Measurements from ENCODE around the gene FLNA.
A peak's percentile ranks its signal among the peaks of the same experiment; 100 is the strongest.
"Not testable (repeated sequence)": the region's sequence is repeated elsewhere in the genome, so short reads cannot be mapped to it uniquely, and the experiment has no call there.

The FLNA gene

DNA sequence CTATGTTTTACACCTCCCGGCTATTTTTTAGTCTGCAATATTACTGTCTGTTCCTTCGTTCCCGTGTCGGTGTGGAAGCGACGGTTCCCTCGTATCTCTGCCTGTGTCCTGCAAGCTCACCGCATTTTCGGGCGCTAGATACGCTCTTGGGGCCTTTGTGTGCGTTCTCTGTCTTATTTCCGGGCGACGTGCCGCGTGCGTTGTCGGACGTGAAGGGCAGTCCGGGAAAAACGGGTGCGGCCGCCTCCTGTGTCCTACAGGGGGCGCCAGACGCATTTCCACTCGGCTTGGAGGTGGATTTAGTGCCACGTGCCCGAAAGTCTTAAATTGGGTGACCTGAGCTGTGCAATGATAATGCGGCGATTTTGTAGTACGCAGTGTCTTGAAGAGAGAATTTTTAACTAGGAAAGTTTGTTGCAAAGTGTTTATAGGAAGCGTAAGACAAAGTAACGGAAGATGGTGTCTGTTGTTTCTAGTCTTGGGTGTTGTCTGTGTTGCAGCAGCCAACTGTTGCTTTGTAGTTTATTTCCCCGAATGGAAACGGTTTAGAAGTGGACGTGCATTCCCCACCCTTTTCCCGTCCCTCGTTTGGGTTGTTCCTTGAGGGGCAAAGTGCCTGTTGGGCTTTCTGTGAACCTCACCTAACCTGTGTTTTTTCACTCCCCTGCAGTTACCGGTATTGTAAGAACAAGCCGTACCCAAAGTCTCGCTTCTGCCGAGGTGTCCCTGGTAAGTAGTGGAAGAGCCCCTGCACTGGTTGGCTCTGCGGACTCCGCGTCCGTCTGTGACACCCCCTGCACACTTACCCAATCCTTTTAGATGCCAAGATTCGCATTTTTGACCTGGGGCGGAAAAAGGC, 24.5 kb upstream of the FLNA start:
- DNase-seq (ENCODE audit: low read depth in 3 of 3) = peak in 2 of 3 donors; percentile 63 to 68

DNA sequence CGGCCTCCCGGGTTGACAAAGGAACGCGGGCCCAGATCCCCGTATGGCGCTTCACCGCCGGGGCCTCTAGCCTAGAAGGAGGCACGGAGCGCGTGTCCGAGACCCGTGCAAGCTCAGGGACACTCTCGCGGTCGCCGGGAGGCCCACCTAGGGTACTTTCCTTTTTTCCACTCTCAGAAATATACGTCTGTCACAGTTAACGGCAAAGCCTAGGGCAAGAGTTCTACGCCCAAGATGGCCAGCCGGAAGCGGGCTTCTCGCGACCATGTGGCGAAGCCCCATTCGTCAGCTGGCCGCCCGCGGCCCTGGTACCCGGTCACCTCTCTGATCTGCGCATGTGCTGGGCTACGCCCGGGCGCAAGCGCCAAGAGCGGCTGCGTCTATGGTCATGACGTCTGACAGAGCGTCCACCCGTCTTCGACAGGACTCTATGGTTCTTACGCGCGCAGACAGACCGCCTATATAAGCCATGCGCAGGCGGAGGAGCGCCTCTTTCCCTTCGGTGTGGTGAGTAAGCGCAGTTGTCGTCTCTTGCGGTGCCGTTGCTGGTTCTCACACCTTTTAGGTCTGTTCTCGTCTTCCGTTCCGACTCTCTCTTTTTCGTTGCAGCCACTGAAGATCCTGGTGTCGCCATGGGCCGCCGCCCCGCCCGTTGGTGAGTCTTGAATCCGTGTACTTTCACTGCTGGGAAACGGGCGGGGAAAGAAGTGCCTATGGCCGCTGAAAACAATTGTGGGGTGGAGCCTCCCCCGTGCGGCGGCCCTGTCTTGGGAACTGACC, 23.6 kb upstream of the FLNA start, which contains the start of gene RPL10:
RPL10 (plus strand) TSS at position 490 of the 780 bp plus-strand sequence; CDS start at position 633, 143 bp downstream.
- peak; percentile 74 to 89 (median 75) for DNase-seq (ENCODE audit: low read depth in 3 of 3)

DNA sequence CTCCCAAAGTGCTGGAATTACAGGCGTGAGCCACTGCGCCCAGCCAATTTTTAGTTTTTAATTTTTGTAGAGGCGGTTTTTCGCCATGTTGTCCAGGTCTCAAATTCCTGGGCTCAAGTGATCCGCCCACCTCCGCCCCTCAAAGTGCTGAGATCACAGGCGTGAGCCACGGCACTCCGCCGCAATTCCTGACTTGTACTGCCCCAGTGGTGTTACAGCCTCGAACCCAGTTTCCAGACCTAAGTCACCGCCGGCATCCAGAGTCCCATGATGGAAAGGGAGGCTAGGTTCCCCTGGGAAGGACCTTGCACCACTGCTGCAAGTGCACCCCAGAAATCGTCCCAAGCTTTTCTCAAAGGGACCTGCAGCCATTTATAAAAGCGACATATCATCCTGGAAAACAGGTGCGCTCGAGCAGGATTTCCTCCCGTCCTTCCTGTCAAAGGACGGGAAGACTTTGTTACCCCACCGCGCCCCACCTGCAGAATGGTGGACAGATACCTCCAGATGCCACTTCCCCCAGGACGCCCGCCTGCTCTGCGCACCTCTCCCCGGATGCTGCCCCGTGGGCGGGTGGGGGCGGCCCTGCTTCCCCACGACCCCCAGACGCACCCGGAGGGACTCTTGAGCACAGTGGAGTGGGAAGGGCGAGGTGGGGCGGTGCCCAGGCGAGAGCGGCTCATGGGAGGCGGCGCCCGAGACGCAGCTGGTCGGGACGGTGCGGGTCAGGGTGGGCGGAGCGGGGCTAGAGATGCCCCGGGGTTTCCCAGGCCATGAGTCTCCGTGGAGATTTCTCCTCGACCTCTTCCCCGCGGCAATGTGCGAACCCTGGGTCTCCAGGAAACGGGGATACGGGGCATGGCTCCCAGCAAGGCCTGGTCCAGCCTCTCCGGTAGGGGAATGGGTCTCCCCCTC, 22.8 kb upstream of the FLNA start:
- no peak for DNase-seq (ENCODE audit: low read depth in 3 of 3)

DNA sequence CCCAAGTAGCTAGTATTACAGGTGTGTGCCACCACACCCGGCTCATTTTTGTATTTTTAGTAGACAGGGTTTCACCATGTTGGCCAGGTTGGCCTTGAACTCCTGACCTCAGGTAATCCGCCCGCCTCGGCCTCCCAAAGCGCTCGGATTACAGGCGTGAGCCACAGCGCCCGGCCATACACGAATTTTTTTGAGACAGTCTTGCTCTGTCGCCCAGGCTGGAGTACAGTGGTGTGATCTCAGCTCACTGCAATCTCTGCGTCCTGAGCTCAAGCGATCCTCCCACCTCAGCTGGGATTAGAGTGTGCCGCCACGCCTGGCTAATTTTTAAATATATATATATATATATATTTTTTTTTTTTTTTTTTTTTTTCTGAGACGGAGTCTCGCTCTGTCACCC, 21.9 kb upstream of the FLNA start:
- DNase-seq (ENCODE audit: low read depth in 3 of 3) = not testable (repeated sequence)

DNA sequence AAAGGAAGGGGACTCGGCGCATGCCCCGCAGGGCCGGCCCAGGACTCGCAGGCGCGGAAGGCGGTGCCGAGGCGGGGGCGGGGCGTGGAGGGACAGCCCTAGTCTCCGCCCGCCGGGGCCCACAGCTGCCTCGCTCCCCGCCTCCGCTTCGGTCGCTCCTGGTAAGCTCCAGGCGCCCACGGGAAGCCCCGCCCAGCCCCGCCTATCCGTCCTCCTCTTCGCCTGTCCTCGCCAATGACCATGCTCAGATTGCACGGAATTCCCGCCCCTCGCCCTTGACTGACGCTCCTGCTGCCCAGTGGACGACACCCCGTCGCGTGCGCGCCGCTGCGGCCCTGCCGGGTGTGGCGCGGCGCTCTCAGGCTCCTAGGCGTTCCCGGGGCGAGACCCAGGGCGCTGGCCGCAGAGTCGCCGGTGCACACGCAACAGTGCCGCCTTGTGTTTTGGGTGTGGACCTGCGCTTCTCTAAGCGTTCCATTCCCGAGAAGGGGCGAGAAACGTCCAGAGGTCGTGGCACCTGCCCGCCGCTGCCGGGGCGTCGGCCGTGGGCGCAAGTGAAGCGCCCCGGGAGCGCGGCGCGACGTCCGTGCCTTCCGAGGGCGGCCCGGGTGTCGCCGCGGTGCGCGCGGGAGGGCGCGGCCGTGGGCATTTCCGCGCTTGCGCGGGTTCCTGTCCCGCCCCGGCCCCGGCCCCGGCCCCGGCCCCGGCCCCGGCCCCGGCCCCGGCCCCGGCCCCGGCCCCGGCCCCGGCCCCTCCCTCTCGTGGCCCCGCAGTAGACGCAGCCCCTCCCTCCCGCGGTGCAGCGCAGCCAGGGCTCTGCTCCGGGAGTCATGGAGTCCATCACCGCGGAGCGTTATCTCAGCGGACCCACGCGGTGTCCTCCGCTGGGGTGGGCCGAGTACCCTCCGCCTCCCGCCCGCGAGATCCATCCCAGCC, 15.6 kb upstream of the FLNA start:
- not testable (repeated sequence) for DNase-seq (ENCODE audit: low read depth in 3 of 3)

DNA sequence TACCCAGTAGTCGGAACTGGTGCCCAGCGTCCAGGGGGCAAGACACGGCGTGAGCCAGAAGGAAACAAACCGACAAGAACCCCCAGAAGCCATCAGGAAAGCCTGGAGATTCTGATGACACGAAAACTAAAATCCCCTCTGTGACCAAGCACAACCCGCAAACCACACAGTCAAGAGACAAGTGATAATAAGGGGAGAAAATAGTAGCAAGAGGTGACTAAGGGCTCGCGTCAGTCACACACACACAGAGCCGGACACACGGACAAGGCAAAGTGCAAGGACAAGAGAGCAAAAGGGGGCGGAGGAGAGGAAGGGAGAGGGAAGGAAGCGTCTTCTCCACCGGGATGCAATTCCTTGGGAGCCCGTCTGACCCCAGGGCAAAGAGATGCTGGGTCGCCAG, 14.2 kb upstream of the FLNA start:
- DNase-seq (ENCODE audit: low read depth in 3 of 3) = not testable (repeated sequence)

DNA sequence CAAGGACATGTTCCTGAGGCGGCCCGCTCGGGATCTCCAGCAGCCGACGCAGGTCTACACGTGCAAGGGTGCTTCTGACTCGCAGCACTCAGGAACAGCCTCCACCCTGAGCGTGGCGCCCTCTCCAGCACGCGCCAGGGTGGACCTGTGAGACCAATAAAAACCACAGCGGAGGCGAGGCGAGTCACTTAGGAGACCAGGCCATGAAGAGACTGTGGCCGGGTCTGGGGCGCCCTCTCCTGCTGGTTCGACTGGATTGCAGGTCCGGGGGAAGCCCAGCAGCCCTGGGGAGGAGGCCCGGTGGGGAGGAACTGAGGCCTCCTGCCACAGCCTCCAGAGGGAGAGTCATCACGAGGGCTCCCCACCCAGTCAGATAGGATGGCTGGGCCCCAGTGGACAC, 13.7 kb upstream of the FLNA start:
- DNase-seq (ENCODE audit: low read depth in 3 of 3) = not testable (repeated sequence)

DNA sequence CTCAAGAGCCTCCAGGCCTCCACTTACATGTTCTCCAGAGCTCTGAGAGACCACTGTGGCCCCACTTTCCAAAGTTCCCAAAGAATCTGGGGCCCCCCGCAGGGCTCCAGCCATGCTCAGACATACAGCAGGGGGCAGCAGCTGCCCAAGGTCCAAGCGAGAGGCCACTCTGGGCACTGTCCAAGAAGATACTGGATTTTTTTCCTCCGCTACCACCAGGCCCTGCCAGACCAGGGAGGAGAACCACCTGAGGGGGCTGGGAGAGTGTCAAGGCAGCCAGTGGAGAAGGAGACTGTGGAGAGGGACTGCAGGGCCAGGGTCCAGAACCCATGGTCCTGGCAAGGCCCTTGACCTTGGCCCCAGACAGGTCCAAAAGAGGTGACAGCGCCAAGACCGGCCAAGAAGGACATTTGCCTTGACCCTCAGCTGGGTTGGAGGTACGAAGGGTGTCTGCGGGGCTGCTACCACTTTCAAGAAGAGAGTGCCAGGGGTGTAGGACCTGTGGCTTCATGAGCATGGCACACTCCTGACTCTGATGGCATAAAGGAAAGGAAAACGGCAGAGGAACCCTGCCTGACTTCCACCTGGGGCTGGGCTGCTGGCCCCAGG, 10.0 kb upstream of the FLNA start:
- no peak for DNase-seq (ENCODE audit: low read depth in 3 of 3)

DNA sequence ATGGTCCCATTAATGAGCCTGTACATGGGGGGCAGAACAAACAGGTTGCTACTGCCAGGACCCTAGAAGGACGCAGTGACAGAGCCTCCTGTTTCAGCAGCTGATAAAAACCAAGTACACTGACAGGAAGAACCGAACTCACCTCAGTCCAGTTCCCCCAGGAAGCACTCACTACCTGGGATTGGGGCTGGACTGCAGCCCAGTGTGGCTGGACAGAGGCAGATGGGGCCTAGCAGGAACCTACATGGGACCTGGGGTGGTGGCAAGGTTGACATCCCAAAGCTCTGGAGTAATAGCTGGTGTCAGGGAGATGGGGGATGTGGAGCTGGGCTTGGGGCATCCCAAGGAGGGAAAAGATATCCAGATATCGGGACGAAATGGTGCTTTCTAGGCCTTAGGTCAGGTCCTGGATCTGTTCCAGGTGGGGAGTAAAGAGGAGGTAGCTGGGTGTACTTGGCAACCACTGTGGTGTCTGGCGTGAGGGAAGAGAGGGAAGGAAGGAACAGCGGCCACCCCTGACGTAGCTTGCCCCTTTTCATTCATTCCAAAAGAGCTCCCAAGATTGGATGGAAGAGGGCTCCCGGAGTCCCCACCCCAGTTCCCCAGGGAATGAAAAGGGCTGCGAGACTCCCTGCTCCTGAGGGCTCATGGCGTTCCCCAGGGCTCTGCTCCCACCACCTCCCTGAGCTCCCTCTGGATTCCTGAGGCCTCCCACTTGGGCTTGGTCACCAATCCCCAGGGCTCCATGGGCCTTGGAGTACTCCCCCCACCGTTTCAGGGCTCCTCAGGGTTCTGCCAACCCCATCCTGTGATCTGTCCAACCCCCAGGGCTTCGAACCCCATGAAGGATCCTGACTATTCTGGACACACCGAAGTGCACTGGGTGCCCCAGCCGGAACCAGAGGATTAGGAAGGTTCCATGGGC, 9.2 kb upstream of the FLNA start:
- no peak for DNase-seq (ENCODE audit: low read depth in 3 of 3)

DNA sequence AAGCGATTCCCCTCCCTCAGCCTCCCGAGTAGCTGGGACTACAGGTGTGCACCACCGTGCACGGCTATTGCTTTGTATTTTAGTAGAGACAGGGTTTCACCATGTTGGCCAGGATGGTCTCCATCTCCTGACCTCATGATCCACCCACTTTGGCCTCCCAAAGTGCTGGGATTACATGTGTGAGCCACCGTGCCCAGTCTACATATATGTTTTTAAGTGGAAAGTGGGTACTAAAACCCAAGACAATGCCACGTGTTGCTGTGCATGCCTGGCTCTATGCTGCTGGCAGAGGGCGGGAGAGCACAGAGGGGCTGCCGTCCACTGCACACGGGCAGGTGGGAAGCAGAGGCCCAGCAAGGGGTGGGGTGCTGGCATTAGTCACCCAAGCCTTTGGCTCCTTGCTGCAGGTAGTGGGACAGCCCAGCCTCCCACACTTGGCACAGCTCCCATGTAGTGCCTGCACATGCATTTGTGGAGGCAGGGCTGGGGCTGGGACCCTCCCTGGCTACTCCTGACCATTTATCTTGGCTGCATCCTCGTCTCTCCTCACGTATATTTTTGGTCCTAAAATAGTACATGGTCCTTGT, 8.1 kb upstream of the FLNA start:
- no peak for DNase-seq (ENCODE audit: low read depth in 3 of 3)

DNA sequence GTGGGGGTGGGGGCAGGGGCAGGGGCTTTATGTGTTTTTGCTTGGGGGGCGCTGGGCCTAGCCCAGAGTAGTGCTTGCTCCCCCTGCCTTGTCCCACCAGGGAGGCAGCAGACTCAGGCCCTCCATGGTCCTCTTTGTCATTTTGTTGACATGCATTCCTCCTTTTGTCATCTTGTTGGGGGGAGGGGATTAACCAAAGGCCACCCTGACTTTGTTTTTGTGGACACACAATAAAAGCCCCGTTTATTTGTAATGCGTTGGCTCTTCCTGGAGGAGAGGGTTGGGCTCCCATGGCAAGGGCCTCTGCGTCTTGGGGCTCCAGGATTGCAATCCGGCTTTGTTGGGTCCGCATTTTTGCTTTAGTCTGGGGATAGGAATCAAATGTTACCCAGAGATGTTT, 6.8 kb upstream of the FLNA start:
- DNase-seq (ENCODE audit: low read depth in 3 of 3) = no peak

DNA sequence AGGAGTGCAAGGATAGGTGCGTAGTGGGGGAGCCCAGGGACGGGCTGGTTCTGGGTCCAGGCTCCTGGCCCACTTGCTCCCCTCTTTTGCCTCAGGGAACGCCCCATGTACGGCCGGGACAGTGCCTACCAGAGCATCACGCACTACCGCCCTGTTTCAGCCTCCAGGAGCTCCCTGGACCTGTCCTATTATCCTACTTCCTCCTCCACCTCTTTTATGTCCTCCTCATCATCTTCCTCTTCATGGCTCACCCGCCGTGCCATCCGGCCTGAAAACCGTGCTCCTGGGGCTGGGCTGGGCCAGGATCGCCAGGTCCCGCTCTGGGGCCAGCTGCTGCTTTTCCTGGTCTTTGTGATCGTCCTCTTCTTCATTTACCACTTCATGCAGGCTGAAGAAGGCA, 6.4 kb upstream of the FLNA start:
- DNase-seq (ENCODE audit: low read depth in 3 of 3) = no peak

DNA sequence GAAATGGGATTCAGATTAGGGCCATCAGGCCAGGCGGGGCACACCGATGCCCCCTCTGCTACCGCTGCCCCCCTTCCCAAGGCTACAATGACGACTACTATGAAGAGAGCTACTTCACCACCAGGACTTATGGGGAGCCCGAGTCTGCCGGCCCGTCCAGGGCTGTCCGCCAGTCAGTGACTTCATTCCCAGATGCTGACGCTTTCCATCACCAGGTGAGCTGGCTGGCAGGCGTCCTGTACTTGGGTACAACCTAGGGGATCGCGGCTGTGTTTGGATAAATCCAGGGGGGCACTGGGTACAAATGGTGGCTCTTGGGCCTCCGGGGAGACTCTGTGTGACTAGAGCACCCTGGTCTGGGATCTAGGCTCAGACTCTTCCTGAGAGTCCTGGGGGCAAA, 5.7 kb upstream of the FLNA start:
- no peak for DNase-seq (ENCODE audit: low read depth in 3 of 3)

DNA sequence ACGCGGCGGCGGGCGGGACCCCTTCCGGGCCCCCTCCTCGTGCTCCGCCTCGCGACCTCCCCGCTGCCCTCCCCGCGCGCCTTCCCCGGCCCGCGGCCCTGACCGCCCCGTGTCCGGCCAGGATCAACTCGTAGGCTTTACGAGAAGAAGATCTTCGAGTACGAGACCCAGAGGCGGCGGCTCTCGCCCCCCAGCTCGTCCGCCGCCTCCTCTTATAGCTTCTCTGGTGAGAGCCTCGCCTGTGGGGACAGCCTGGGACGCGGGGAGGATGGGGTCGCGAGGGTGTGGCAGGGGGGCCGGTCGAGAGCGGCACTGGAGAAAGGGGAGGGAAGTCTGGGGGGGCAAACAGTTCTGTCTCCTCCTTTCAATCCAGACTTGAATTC, 5.1 kb upstream of the FLNA start:
- DNase-seq (ENCODE audit: low read depth in 3 of 3) = no peak

DNA sequence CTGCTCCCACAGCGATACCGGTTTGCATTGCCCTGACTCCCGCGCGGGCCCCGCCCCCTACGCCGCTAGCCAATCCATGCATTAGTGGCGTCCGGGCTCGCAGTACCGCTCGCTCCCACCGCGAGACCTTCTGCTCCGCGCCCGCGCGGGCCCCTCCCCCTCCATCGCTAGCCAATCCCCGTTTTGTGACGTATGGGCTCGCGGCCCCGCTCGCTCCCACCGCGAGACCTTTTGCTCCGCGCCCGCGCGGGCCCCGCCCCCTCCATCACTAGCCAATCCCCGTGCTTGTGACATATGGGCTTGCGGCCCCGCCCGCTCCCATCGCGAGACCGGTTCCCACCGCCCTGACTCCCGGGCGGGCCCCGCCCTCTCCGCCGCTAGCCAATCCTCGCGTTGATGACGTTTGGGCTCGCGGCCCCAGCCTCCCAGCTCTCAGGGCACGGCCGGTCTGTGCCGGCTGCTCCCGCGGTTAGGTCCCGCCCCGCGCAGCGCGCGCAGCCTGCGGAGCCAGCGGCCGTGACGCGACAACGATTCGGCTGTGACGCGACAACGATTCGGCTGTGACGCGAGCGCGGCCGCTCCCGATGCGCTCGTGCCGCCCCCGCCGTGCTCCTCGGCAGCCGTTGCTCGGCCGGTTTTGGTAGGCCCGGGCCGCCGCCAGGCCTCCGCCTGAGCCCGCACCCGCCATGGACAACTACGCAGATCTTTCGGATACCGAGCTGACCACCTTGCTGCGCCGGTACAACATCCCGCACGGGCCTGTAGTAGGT, 4.5 kb upstream of the FLNA start, which contains the start of gene EMD:
EMD (plus strand) TSS at position 497 of the 770 bp plus-strand sequence; CDS start at position 687, 190 bp downstream.
- DNase-seq (ENCODE audit: low read depth in 3 of 3) = peak; percentile 86 to 94 (median 88)

DNA sequence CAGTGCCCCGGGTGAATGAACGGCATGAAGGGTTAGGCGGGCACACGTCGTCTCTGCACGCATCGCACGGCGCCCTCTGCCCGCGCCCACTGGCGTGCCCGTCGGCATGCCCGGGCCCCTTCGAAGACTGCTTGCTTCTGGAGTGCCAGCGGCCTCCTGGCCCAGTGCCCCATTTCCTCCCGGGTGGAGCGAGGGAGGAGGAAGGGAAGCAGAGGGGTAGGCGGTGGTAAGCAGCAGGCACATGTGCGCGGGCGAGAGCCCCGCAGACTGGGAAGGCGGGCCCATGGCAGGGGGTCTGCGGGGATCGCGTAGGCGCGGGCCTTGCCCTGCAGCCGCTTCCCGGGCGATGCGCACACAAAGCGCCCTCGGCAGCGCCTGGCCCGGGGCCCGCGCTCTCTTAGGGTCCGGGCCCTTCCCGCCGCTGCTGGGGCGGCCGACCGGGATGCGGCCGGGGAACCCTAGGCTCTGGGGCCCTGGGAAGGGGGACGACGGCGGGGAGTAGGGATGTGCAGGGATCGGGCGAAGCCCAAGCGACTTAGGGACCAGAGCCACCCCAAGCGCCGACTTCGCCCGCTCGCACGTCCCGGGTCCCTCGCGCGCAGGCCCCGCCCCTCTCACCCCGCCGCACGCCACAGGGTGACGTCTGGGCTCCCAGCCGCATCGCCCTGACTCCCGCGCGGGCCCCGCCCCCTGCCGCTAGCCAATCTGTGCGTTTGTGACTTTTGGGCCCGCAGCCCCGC, 3.8 kb upstream of the FLNA start:
- peak in 1 of 3 donors; percentile 95 for DNase-seq (ENCODE audit: low read depth in 3 of 3)

DNA sequence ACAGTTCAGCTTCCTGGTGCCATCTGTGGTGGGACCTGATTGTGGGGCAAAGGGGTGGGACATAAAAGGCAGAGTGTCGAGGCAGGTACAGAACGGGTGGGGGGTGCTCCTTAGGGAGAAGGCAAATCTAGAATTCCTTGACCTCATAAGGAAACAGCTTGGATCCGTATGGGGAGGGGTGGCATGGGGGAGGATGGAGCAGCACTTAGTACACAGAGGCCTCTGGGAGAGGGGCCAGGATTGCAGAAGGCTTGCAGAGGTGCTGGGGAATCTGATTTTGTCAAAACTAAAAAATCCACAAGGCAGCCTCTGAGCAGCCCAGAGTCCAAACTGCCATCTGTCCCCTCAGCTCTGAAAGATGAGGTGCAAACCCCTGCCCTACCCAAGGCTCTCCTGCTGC, 2.3 kb upstream of the FLNA start:
- DNase-seq (ENCODE audit: low read depth in 3 of 3) = no peak

All from stimulated activated CD4-positive, alpha-beta T cell treated with anti-CD3 and anti-CD28 coated beads, TNF-alpha, amount 100 ng/mL, for 48 hours (primary cell).